SK-N-SH (cell line): Measurements from ENCODE around the gene HDLBP. TPM values are rescaled to one million over a fixed set of nuclear protein-coding genes. Genes with fewer than 3 reads are reported as not detected.

Source experiments
- CTCF ChIA-PET: fragments of 300-600, 350-600 bp; formaldehyde crosslinking; extraction: SDS; loops from one replicate; lab custom pipeline; 2021; lab: Yijun Ruan, JAX
- POLR2A ChIA-PET: fragments of 350-600 bp; sonication (Branson Sonifier 250); formaldehyde crosslinking; extraction: SDS; loops from one replicate; lab custom pipeline; 2020; ENCODE audit warnings: antibody characterized with exemption, inconsistent platforms; lab: Yijun Ruan, JAX
- DNase-seq: peaks from one replicate; pipeline ENCODE4 v3.0.0; 2012
- H2AFZ ChIP-seq: fragments of 200-600 bp; sonication (generic); 2 replicates; pipeline ENCODE4 v1.8.1; 2016; ENCODE audit warnings: antibody characterized with exemption, mild to moderate bottlenecking, low read depth
- H3F3A ChIP-seq: fragments of 200-600 bp; sonication (generic); replicated peaks from 2 replicates; pipeline ENCODE3; 2016; ENCODE audit warnings: antibody characterized with exemption, mild to moderate bottlenecking; ENCODE audit not compliant: insufficient read depth
- H3K27ac ChIP-seq, 2 experiments: fragments of 200-500 bp in 1 of 2; fragments of 200-600 bp in 1 of 2; sonication (Bioruptor generic) in 1 of 2; sonication (generic), shearing (Covaris generic) in 1 of 2; 2 replicates each; pipeline versions ENCODE4 v1.5.1 to v1.6.1; 2014 to 2016; ENCODE audit warnings: low read depth in 2 of 2, inconsistent platforms in 1 of 2, low read length in 1 of 2, mild to moderate bottlenecking in 1 of 2, mixed read lengths in 1 of 2
- H3K27me3 ChIP-seq: fragments of 200-600 bp; sonication (generic), shearing (Covaris generic); 2 replicates; pipeline ENCODE4 v1.6.1; 2016; ENCODE audit warnings: mixed run types; ENCODE audit not compliant: insufficient read depth
- H3K36me3 ChIP-seq, 2 experiments: fragments of 200-500 bp in 1 of 2; fragments of 200-600 bp in 1 of 2; sonication (Bioruptor generic) in 1 of 2; sonication (generic) in 1 of 2; replicated peaks in 1 of 2; 2 replicates each; pipeline versions ENCODE3 to v1.5.1; 2014 to 2016; ENCODE audit warnings: low read length in 1 of 2, mild to moderate bottlenecking in 1 of 2; ENCODE audit not compliant: insufficient read depth in 2 of 2, control insufficient read depth in 1 of 2
- H3K4me1 ChIP-seq, 2 experiments: fragments of 200-500 bp in 1 of 2; fragments of 200-600 bp in 1 of 2; sonication (Bioruptor generic) in 1 of 2; sonication (generic), shearing (Covaris generic) in 1 of 2; 2 replicates each; pipeline versions ENCODE4 v1.5.1 to v1.6.1; 2014 to 2016; ENCODE audit warnings: low read depth in 1 of 2, low read length in 1 of 2, mixed run types in 1 of 2; ENCODE audit not compliant: insufficient read depth in 2 of 2, control insufficient read depth in 1 of 2
- H3K4me2 ChIP-seq: fragments of 200-600 bp; sonication (generic), shearing (Covaris generic); 2 replicates; pipeline ENCODE4 v1.6.1; 2017; ENCODE audit warnings: mixed run types
- H3K4me3 ChIP-seq, 2 experiments: fragments of 200-500 bp in 1 of 2; fragments of 200-600 bp in 1 of 2; sonication (Bioruptor generic) in 1 of 2; sonication (generic), shearing (Covaris generic) in 1 of 2; 2 replicates each; pipeline versions ENCODE4 v1.5.1 to v1.8.1; 2014 to 2016; ENCODE audit warnings: low read depth in 2 of 2, inconsistent platforms in 1 of 2, low read length in 1 of 2, mild to moderate bottlenecking in 1 of 2, mixed read lengths in 1 of 2, moderate library complexity in 1 of 2
- H3K79me2 ChIP-seq: fragments of 200-600 bp; sonication (generic); 2 replicates; pipeline ENCODE4 v1.8.1; 2017; ENCODE audit warnings: mild to moderate bottlenecking; ENCODE audit not compliant: insufficient read depth
- H3K9ac ChIP-seq: fragments of 200-600 bp; sonication (generic); 2 replicates; pipeline ENCODE4 v1.6.1; 2017; ENCODE audit warnings: mixed run types
- H3K9me2 ChIP-seq: fragments of 200-600 bp; sonication (generic); 2 replicates; pipeline ENCODE4 v1.6.1; 2017; ENCODE audit warnings: mixed run types
- H3K9me3 ChIP-seq: fragments of 200-600 bp; sonication (generic); 2 replicates; pipeline ENCODE4 v1.6.1; 2017; ENCODE audit warnings: mixed run types, mild to moderate bottlenecking, moderate library complexity
- H4K20me1 ChIP-seq: fragments of 200-600 bp; sonication (generic); 2 replicates; pipeline ENCODE4 v1.6.1; 2017; ENCODE audit warnings: mild to moderate bottlenecking, mixed run types; ENCODE audit not compliant: insufficient read depth
- CTCF ChIP-seq: fragments of 200-600 bp; sonication (generic); IDR thresholded peaks from 2 replicates; pipeline ENCODE4 v1.6.1; 2017; ENCODE audit warnings: antibody characterized with exemption, mild to moderate bottlenecking, moderate library complexity
- ELF1 ChIP-seq: IDR thresholded peaks from 2 replicates; pipeline ENCODE4 v1.4.0; 2012
- EP300 ChIP-seq, 2 experiments: IDR thresholded peaks; 2 replicates each; pipeline versions ENCODE4 v1.4.0 to v1.6.1; 2012; ENCODE audit warnings: borderline replicate concordance in 1 of 2, low read depth in 1 of 2, low read length in 1 of 2
- EZH2phosphoT487 ChIP-seq: fragments of 200-600 bp; sonication (generic); IDR thresholded peaks from 2 replicates; pipeline ENCODE4 v1.6.1; 2017; ENCODE audit warnings: low read depth, mixed run types, mild to moderate bottlenecking, antibody characterized with exemption, moderate library complexity, borderline replicate concordance
- FOSL2 ChIP-seq: IDR thresholded peaks from 2 replicates; pipeline ENCODE4 v1.4.0; 2012; ENCODE audit warnings: low read depth, mild to moderate bottlenecking, moderate library complexity, borderline replicate concordance
- FOXJ3 ChIP-seq: sonication (generic); formaldehyde crosslinking; IDR thresholded peaks from 2 replicates; pipeline ENCODE4 v1.5.1; 2020; ENCODE audit warnings: mild to moderate bottlenecking, missing genetic modification reagents
- IRF3 ChIP-seq: fragments of 150-350 bp; IDR thresholded peaks from 2 replicates; pipeline ENCODE4 v1.6.1; 2016; ENCODE audit warnings: mild to moderate bottlenecking, low read depth, low read length
- MAX ChIP-seq: IDR thresholded peaks from 2 replicates; pipeline ENCODE4 v1.4.0; 2012; ENCODE audit warnings: low read depth
- MEF2A ChIP-seq: IDR thresholded peaks from 2 replicates; pipeline ENCODE4 v1.4.0; 2012; ENCODE audit warnings: low read depth, borderline replicate concordance
- NFIC ChIP-seq: IDR thresholded peaks from 2 replicates; pipeline ENCODE4 v1.4.0; 2012; ENCODE audit warnings: borderline replicate concordance
- POLR2AphosphoS5 ChIP-seq: IDR thresholded peaks from 2 replicates; pipeline ENCODE4 v1.6.1; 2012; ENCODE audit warnings: low read depth, low read length
- RFX5 ChIP-seq: IDR thresholded peaks from 2 replicates; pipeline ENCODE4 v1.6.1; 2012; ENCODE audit warnings: mild to moderate bottlenecking, improper control_type of control experiment, low read length
- SIN3A ChIP-seq: IDR thresholded peaks from 2 replicates; pipeline ENCODE4 v1.6.1; 2012; ENCODE audit warnings: low read depth, mild to moderate bottlenecking, low read length, moderate library complexity, borderline replicate concordance
- SMC3 ChIP-seq: IDR thresholded peaks from 2 replicates; pipeline ENCODE4 v1.6.1; 2012; ENCODE audit warnings: low read depth, low read length, improper control_type of control experiment
- TAF1 ChIP-seq: IDR thresholded peaks from 2 replicates; pipeline ENCODE4 v1.6.1; 2012; ENCODE audit warnings: low read depth, mild to moderate bottlenecking, low read length, moderate library complexity, borderline replicate concordance
- TCF12 ChIP-seq: IDR thresholded peaks from 2 replicates; pipeline ENCODE4 v1.4.0; 2012
- YY1 ChIP-seq: IDR thresholded peaks from 2 replicates; pipeline ENCODE4 v1.4.0; 2012; ENCODE audit warnings: low read depth, mild to moderate bottlenecking
- ZBTB33 ChIP-seq: IDR thresholded peaks from 2 replicates; pipeline ENCODE4 v1.4.0; 2012; ENCODE audit warnings: low read depth, borderline replicate concordance
- WGBS: methylation state at CpG from one replicate; pipeline ENCODE4 v1.1.6; 2017; ENCODE audit warnings: low lambda C conversion rate; 5-methylcytosine and 5-hydroxymethylcytosine counted together
- polyA plus RNA-seq, 3 experiments: library from polyadenylated mRNA; depleted of rRNA; stranded (reverse); fragments of >200 nt; gene quantifications; 2 replicates each; pipeline ENCODE4 v1.2.3, GENCODE V29; 2012

Gene HDLBP
- polyA plus RNA-seq, 1 of the 3 experiments (the other 2 are of a cell fraction) = 263 TPM

GRCh38 chr2:241234066-241234790 is 81.2 kb downstream of the HDLBP start:
- TF ChIP-seq EP300 (IDR thresholded peaks at IDR 0.05; ENCODE audit: borderline replicate concordance in 1 of 2, low read depth in 1 of 2, low read length in 1 of 2) = no peak
- TF ChIP-seq SMC3 = no peak
- TF ChIP-seq SIN3A = no peak
- TF ChIP-seq EZH2phosphoT487 = no peak
- no peak for TF ChIP-seq POLR2AphosphoS5
- no peak for TF ChIP-seq FOXJ3 (CRISPR knock-in tag)
- TF ChIP-seq FOSL2 = no peak
- no peak for TF ChIP-seq YY1
- TF ChIP-seq IRF3 = no peak
- ChIA-PET CTCF (no interaction called here), POLR2A (no interaction called here)
- peaks cover 44% of the 10 kb centered on the region for H4K20me1 ChIP-seq
- H3K9ac ChIP-seq = no peak overlapping the region
- no peak overlapping the region for H2AFZ ChIP-seq
- H3K9me2 ChIP-seq = no peaks in the 10 kb centered on the region
- WGBS = 91% methylated on average over 19 of the region's 21 CpGs
- H3K36me3 ChIP-seq = peaks cover 54 to 88% of the 10 kb centered on the region in 2 experiments
- no peak overlapping the region for H3K4me3 ChIP-seq
- H3K79me2 ChIP-seq = peaks cover 21% of the 10 kb centered on the region
- no peak overlapping the region for H3K27ac ChIP-seq
- H3F3A ChIP-seq = peaks cover 5% of the 10 kb centered on the region
- no peaks in the 10 kb centered on the region for H3K4me1 ChIP-seq
- no peaks in the 10 kb centered on the region for H3K27me3 ChIP-seq
- DNase-seq = no peak
- no peaks in the 10 kb centered on the region for H3K9me3 ChIP-seq
- no peak overlapping the region for H3K4me2 ChIP-seq

- Histone ChIP-seq H3K4me1 (no peaks in the 10 kb centered on the region; a peak in 1 of 4 replicates), H3K9me3 (no peaks in the 10 kb centered on the region), H3K27me3 (no peaks in the 10 kb centered on the region), H4K20me1 (peaks cover 47% of the 10 kb centered on the region), H3K4me3 (no peak overlapping the region), H3K9ac (no peak overlapping the region), H3K36me3 (peaks cover 46 to 88% of the 10 kb centered on the region in 2 experiments), H3K79me2 (peaks cover 20% of the 10 kb centered on the region), H3K4me2 (no peak overlapping the region), H3K9me2 (no peaks in the 10 kb centered on the region), H3K27ac (no peak overlapping the region), H3F3A (peaks cover 8% of the 10 kb centered on the region), H2AFZ (no peak overlapping the region)
- ChIA-PET POLR2A (no interaction called here), CTCF (interaction anchor here (1.2 kb wide), 1 partner anchor 10 kb away, joined by 3 read pairs; no protein-coding TSS in a partner anchor)
- DNase-seq = no peak
- 95% methylated on average over 11 of the region's 13 CpGs for WGBS
- TF ChIP-seq NFIC (no peak), RFX5 (no peak), MEF2A (no peak), CTCF (no peak), MAX (no peak), TAF1 (no peak), SIN3A (no peak), ELF1 (no peak), EZH2phosphoT487 (no peak), IRF3 (no peak), ZBTB33 (no peak), FOXJ3 (CRISPR knock-in tag) (no peak), TCF12 (no peak)
These were observed 82.5 kb downstream of the HDLBP start for GRCh38 chr2:241232736-241233575.
